HEK293 (cell line): Measurements from ENCODE around the gene OPN4.

Experiments
- CTCF ChIA-PET: fragments of 350-600 bp; formaldehyde crosslinking; extraction: SDS; loops from one replicate; lab custom pipeline; 2021; ENCODE audit warnings: antibody characterized with exemption; lab: Yijun Ruan, JAX
- POLR2A ChIA-PET: fragments of 300-600 bp; formaldehyde crosslinking; extraction: SDS; loops from one replicate; lab custom pipeline; 2020; ENCODE audit warnings: antibody characterized with exemption, inconsistent platforms; lab: Yijun Ruan, JAX
- H3K27ac ChIP-seq: fragments of 200-500 bp; sonication (Bioruptor generic); 2 replicates; pipeline ENCODE4 v1.5.1; 2014; ENCODE audit warnings: low read depth, low read length, control low read depth, inconsistent platforms; ENCODE audit errors: extremely low read depth
- H3K36me3 ChIP-seq, 2 experiments: fragments of 200-500 bp in 1 of 2; sonication (Bioruptor generic) in 1 of 2; 1 replicate in 1 of 2; 2 replicates in 1 of 2; pipeline ENCODE4 v1.5.1; 2014 to 2017; ENCODE audit warnings: inconsistent platforms in 2 of 2, low read length in 2 of 2; ENCODE audit not compliant: control insufficient read depth in 2 of 2, insufficient read depth in 1 of 2
- H3K4me1 ChIP-seq: fragments of 200-500 bp; sonication (Bioruptor generic); 2 replicates; pipeline ENCODE4 v1.5.1; 2014; ENCODE audit warnings: mild to moderate bottlenecking, low read length, inconsistent platforms; ENCODE audit not compliant: control insufficient read depth, insufficient read depth
- H3K4me3 ChIP-seq: 2 replicates; pipeline ENCODE4 v1.5.1; 2011; ENCODE audit warnings: low read depth, mild to moderate bottlenecking, control low read depth, low read length, moderate library complexity
- H3K9me3 ChIP-seq: fragments of 200-500 bp; sonication (Bioruptor generic); 2 replicates; pipeline ENCODE4 v1.5.1; 2014; ENCODE audit warnings: low read depth, low read length, inconsistent platforms; ENCODE audit not compliant: control insufficient read depth, insufficient read depth
- HOXA7 ChIP-seq: sonication (generic); formaldehyde crosslinking; IDR thresholded peaks from 2 replicates; pipeline ENCODE4 v1.8.1; 2022; ENCODE audit warnings: missing genetic modification reagents, borderline replicate concordance
- KLF17 ChIP-seq: fragments of 450-650 bp; formaldehyde crosslinking; IDR thresholded peaks from 2 replicates; pipeline ENCODE4 v1.5.1; 2016; ENCODE audit warnings: missing biosample characterization, missing genetic modification characterization
- OSR2 ChIP-seq: fragments of 450-650 bp; formaldehyde crosslinking; IDR thresholded peaks from 2 replicates; pipeline ENCODE4 v1.5.1; 2016; ENCODE audit warnings: missing biosample characterization, missing genetic modification characterization
- PRDM4 ChIP-seq: fragments of 450-650 bp; formaldehyde crosslinking; IDR thresholded peaks from 2 replicates; pipeline ENCODE4 v1.5.1; 2017; ENCODE audit warnings: missing biosample characterization, missing genetic modification characterization
- PRDM6 ChIP-seq: fragments of 450-650 bp; formaldehyde crosslinking; IDR thresholded peaks from 2 replicates; pipeline ENCODE4 v1.5.1; 2017; ENCODE audit warnings: missing biosample characterization, missing genetic modification characterization
- RBAK ChIP-seq: fragments of 450-650 bp; formaldehyde crosslinking; IDR thresholded peaks from 2 replicates; pipeline ENCODE4 v1.5.1; 2016; ENCODE audit warnings: missing biosample characterization, missing genetic modification characterization
- SETDB1 ChIP-seq: IDR thresholded peaks from one replicate; pipeline ENCODE4 v1.6.1; 2017; ENCODE audit warnings: mild to moderate bottlenecking, low read length, moderate library complexity, mixed read lengths; ENCODE audit not compliant: insufficient read length
- SP2 ChIP-seq: fragments of 450-650 bp; formaldehyde crosslinking; IDR thresholded peaks from 2 replicates; pipeline ENCODE4 v1.5.1; 2016; ENCODE audit warnings: missing biosample characterization, missing genetic modification characterization
- YY1 ChIP-seq: fragments of 450-650 bp; formaldehyde crosslinking; IDR thresholded peaks from 2 replicates; pipeline ENCODE4 v1.5.1; 2018; ENCODE audit warnings: missing biosample characterization, missing genetic modification characterization
- ZBTB7A ChIP-seq: fragments of 450-650 bp; formaldehyde crosslinking; IDR thresholded peaks from 2 replicates; pipeline ENCODE4 v1.5.1; 2016; ENCODE audit warnings: low read depth, missing biosample characterization, missing genetic modification characterization
- ZIC2 ChIP-seq: fragments of 450-650 bp; formaldehyde crosslinking; IDR thresholded peaks from 2 replicates; pipeline ENCODE4 v1.5.1; 2016; ENCODE audit warnings: missing biosample characterization, missing genetic modification characterization
- ZNF280C ChIP-seq: fragments of 450-650 bp; formaldehyde crosslinking; IDR thresholded peaks from 2 replicates; pipeline ENCODE4 v1.5.1; 2016; ENCODE audit warnings: missing biosample characterization, missing genetic modification characterization
- ZNF366 ChIP-seq: fragments of 450-650 bp; formaldehyde crosslinking; conservative IDR thresholded peaks from 2 replicates; pipeline ENCODE4 v1.5.1; 2016; ENCODE audit warnings: missing biosample characterization, missing genetic modification characterization
- ZNF37A ChIP-seq: fragments of 450-650 bp; IDR thresholded peaks from 2 replicates; pipeline ENCODE4 v1.5.1; 2018; ENCODE audit warnings: missing biosample characterization, missing genetic modification characterization
- ZNF423 ChIP-seq: fragments of 450-650 bp; formaldehyde crosslinking; IDR thresholded peaks from 2 replicates; pipeline ENCODE4 v1.5.1; 2016; ENCODE audit warnings: missing biosample characterization, missing genetic modification characterization
- ZNF426 ChIP-seq: fragments of 450-650 bp; formaldehyde crosslinking; IDR thresholded peaks from 2 replicates; pipeline ENCODE4 v1.5.1; 2017; ENCODE audit warnings: missing biosample characterization, missing genetic modification characterization, mild to moderate bottlenecking, inconsistent platforms, moderate library complexity
- ZNF600 ChIP-seq: fragments of 450-650 bp; formaldehyde crosslinking; IDR thresholded peaks from 2 replicates; pipeline ENCODE4 v1.5.1; 2016; ENCODE audit warnings: missing biosample characterization, missing genetic modification characterization
- ZNF660 ChIP-seq: fragments of 450-650 bp; IDR thresholded peaks from 2 replicates; pipeline ENCODE4 v1.5.1; 2018; ENCODE audit warnings: missing biosample characterization, mild to moderate bottlenecking, missing genetic modification characterization
- ZNF747 ChIP-seq: fragments of 450-650 bp; formaldehyde crosslinking; IDR thresholded peaks from 2 replicates; pipeline ENCODE4 v1.5.1; 2016; ENCODE audit warnings: missing biosample characterization, missing genetic modification characterization
- ZNF777 ChIP-seq: fragments of 450-650 bp; formaldehyde crosslinking; IDR thresholded peaks from 2 replicates; pipeline ENCODE4 v1.5.1; 2017; ENCODE audit warnings: missing biosample characterization, missing genetic modification characterization, borderline replicate concordance
- ZNF830 ChIP-seq: fragments of 450-650 bp; IDR thresholded peaks from 2 replicates; pipeline ENCODE4 v1.5.0; 2018; ENCODE audit warnings: missing biosample characterization, missing genetic modification characterization, low read depth, mild to moderate bottlenecking, moderate library complexity
- TF ChIP-seq, protein P1 (sequence below): fragments of 450-650 bp; formaldehyde crosslinking; conservative IDR thresholded peaks from 2 replicates; pipeline ENCODE4 v1.5.1; 2016; ENCODE audit warnings: low read depth, missing biosample characterization, missing genetic modification characterization
- TF ChIP-seq, protein P2 (sequence below): fragments of 450-650 bp; formaldehyde crosslinking; IDR thresholded peaks from 2 replicates; pipeline ENCODE4 v1.5.1; 2016; ENCODE audit warnings: missing biosample characterization, missing genetic modification characterization

OPN4 gene

GRCh38 chr10:86630079-86630478 is 24.3 kb upstream of the OPN4 start (continued):
- TF ChIP-seq ZNF426 (tag by site-specific recombination) (no peak), ZBTB7A (tag by site-specific recombination) (no peak), PRDM6 (tag by site-specific recombination) (no peak), PRDM4 (tag by site-specific recombination) (no peak), YY1 (no peak), RBAK (tag by site-specific recombination) (no peak), OSR2 (tag by site-specific recombination) (no peak), ZNF37A (tag by site-specific recombination) (no peak), KLF17 (tag by site-specific recombination) (no peak)

DNA sequence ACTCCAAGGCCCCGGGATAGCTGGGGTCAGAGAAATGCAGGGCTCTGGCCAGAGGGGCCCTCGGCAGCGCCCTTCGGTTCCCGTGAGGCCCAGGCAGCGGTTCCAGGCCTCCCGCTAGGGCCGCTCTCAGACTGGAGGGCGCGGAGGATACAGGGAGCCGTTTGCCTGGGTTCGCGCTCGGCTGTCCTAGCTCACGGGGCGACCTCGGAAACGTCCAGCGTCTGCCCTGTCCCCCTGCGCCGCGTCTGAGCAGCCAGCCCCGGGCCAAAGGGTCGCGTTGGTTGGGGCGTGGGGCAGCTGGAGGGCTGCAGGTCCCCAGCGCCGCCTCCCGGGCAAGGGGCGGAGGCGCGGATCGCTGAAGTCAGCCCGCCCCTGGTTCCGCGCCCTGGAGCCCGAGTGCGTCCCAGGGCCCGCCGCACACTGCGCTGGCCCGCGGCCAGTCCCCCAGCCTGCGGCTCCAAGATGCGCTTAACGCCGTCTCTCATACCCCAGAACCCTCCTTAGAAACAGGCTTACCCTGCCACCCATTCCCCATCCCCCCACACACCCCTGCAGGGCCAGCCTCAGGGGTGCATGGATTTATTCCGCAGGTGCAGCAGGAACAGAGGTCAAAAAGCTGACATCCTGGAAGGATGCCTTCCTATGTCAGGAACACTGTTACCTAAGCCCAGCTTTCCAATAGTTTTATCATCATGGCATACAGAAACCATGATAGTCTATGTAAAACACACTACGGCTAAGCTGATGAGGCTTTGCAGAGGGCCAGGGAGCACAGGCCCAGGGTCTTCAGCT is 22.1 kb upstream of the OPN4 start:
- Histone ChIP-seq H3K36me3 (no peaks in the 10 kb centered on the region), H3K27ac (no peak overlapping the region), H3K4me3 (no peak overlapping the region), H3K4me1 (no peaks in the 10 kb centered on the region), H3K9me3 (no peaks in the 10 kb centered on the region)
- ChIA-PET POLR2A (no interaction called here), CTCF (no interaction called here)
- TF ChIP-seq ZNF366 (tag by site-specific recombination) (no peak), SP2 (tag by site-specific recombination) (no peak), ZNF830 (tag by site-specific recombination) (no peak), ZNF600 (tag by site-specific recombination) (no peak), ZIC2 (tag by site-specific recombination) (no peak), ZNF280C (tag by site-specific recombination) (no peak), ZNF747 (no peak), ZNF423 (tag by site-specific recombination) (no peak), SETDB1 (no peak), ZNF777 (tag by site-specific recombination) (no peak), YY1 (no peak), ZNF660 (no peak), HOXA7 (CRISPR knock-in tag) (no peak)
- TF ChIP-seq, protein P1, sequence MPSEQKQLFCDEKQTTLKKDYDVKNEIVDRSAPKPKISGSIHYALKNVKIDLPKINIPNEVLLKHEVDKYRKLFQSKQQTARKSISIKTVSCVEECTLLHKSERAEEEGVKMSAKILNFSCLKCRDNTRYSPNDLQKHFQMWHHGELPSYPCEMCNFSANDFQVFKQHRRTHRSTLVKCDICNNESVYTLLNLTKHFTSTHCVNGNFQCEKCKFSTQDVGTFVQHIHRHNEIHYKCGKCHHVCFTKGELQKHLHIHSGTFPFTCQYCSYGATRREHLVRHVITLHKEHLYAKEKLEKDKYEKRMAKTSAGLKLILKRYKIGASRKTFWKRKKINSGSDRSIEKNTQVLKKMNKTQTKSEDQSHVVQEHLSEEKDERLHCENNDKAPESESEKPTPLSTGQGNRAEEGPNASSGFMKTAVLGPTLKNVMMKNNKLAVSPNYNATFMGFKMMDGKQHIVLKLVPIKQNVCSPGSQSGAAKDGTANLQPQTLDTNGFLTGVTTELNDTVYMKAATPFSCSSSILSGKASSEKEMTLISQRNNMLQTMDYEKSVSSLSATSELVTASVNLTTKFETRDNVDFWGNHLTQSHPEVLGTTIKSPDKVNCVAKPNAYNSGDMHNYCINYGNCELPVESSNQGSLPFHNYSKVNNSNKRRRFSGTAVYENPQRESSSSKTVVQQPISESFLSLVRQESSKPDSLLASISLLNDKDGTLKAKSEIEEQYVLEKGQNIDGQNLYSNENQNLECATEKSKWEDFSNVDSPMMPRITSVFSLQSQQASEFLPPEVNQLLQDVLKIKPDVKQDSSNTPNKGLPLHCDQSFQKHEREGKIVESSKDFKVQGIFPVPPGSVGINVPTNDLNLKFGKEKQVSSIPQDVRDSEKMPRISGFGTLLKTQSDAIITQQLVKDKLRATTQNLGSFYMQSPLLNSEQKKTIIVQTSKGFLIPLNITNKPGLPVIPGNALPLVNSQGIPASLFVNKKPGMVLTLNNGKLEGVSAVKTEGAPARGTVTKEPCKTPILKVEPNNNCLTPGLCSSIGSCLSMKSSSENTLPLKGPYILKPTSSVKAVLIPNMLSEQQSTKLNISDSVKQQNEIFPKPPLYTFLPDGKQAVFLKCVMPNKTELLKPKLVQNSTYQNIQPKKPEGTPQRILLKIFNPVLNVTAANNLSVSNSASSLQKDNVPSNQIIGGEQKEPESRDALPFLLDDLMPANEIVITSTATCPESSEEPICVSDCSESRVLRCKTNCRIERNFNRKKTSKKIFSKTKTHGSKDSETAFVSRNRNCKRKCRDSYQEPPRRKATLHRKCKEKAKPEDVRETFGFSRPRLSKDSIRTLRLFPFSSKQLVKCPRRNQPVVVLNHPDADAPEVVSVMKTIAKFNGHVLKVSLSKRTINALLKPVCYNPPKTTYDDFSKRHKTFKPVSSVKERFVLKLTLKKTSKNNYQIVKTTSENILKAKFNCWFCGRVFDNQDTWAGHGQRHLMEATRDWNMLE (tag by site-specific recombination): no peak
- TF ChIP-seq, protein P2, sequence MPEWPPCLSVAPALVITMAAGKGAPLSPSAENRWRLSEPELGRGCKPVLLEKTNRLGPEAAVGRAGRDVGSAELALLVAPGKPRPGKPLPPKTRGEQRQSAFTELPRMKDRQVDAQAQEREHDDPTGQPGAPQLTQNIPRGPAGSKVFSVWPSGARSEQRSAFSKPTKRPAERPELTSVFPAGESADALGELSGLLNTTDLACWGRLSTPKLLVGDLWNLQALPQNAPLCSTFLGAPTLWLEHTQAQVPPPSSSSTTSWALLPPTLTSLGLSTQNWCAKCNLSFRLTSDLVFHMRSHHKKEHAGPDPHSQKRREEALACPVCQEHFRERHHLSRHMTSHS (tag by site-specific recombination): no peak
